ENCODE data around the gene SIAH3.
"Not testable (repeated sequence)": the region's sequence is repeated elsewhere in the genome, so short reads cannot be mapped to it uniquely, and the experiment has no call there.

Gene SIAH3

DNA sequence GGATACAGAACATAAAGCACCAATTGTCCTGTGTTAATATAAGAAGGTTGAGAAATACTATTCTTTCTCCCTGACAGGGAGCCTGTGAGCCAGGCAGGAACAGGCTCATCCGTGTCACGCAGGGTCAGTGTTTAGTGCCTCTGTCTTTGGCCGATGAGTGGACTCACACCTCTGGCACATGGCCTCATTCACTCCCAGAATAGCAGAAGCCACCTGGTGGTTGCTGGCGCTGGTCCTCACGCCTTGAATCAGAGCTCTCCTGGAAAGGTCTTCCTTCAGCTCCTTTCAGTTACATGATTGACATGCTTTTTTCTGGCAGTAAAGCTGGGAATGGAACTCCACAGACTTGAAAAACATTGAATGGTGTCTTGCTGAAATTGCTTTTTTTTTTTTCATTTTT is 28.1 kb upstream of the SIAH3 start:
- Histone ChIP-seq H3K4me3 (ENCODE audit: low read length) (no peak overlapping the region), H3K9me3 (ENCODE audit: insufficient read depth, low read depth, low read length) (no peaks in the 10 kb centered on the region), H3K27ac (ENCODE audit: low read length) (no peak overlapping the region), H3K36me3 (ENCODE audit: insufficient read depth, low read depth, low read length) (no peaks in the 10 kb centered on the region), H3K27me3 (ENCODE audit: insufficient read depth, low read length) (peaks cover 26% of the 10 kb centered on the region), H3K9ac (ENCODE audit: low read depth, low read length) (no peak overlapping the region), H3K4me1 (ENCODE audit: insufficient read depth, low read length) (peaks cover 11% of the 10 kb centered on the region; the same call in 1 of the 2 replicates)

DNA sequence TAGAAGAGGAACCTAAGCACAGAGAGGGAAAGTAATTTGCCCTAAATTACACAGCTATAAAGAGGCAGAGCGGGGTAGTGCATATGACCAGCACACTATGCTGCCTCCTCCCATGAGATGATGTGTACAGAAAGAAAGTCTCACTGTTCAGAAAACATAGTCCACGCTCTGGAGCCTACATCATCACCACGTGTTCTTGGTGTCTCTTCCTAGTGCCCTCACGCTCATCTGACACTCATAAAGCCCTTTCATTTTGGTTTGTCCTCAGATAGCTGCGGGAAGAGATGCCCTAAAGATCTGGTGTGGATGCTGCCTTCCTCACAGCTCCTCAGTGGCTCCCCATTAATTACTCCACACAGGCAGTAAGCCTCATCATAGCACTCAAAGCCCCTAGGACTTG is 27.4 kb upstream of the SIAH3 start:
- no peak overlapping the region for H3K27ac ChIP-seq (ENCODE audit: low read length)
- H3K9ac ChIP-seq (ENCODE audit: low read depth, low read length): no peak overlapping the region
- no peaks in the 10 kb centered on the region for H3K9me3 ChIP-seq (ENCODE audit: insufficient read depth, low read depth, low read length)
- no peaks in the 10 kb centered on the region for H3K36me3 ChIP-seq (ENCODE audit: insufficient read depth, low read depth, low read length)
- H3K4me1 ChIP-seq (ENCODE audit: insufficient read depth, low read length): peaks cover 13% of the 10 kb centered on the region; the same call in 1 of the 2 replicates
- peaks cover 26% of the 10 kb centered on the region for H3K27me3 ChIP-seq (ENCODE audit: insufficient read depth, low read length)
- H3K4me3 ChIP-seq (ENCODE audit: low read length): no peak overlapping the region

- Histone ChIP-seq H3K9me3 (ENCODE audit: insufficient read depth, low read depth, low read length) (no peaks in the 10 kb centered on the region), H3K27me3 (ENCODE audit: insufficient read depth, low read length) (peaks cover 26% of the 10 kb centered on the region), H3K9ac (ENCODE audit: low read depth, low read length) (no peak overlapping the region), H3K4me3 (ENCODE audit: low read length) (no peak overlapping the region), H3K27ac (ENCODE audit: low read length) (no peak overlapping the region), H3K36me3 (ENCODE audit: insufficient read depth, low read depth, low read length) (no peaks in the 10 kb centered on the region), H3K4me1 (ENCODE audit: insufficient read depth, low read length) (peaks cover 12% of the 10 kb centered on the region)
Observed at GRCh38 chr13:45876781-45877180, 25.2 kb upstream of the SIAH3 start.

DNA sequence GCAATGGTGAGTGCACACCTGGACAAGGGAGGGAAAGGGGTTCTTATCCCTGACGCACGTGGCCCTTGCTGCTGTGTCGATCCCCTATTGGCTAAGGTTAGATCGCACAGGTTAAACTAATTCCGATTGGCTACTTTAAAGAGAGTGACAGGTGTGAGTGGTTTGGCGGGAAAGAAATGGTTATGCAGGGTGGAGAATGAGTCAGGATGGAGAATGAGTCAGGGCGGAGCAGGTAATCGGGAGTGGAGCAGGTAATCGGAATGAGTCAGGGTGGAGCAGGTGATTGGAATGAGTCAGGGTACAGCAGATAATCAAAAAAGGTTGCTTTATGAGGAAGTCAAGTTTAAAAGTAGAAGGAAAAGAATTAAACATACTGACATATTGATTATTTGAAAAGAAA is 24.4 kb upstream of the SIAH3 start:
- peaks cover 22% of the 10 kb centered on the region for H3K27me3 ChIP-seq (ENCODE audit: insufficient read depth, low read length)
- H3K27ac ChIP-seq (ENCODE audit: low read length): no peak overlapping the region
- H3K4me3 ChIP-seq (ENCODE audit: low read length): no peak overlapping the region
- no peaks in the 10 kb centered on the region for H3K9me3 ChIP-seq (ENCODE audit: insufficient read depth, low read depth, low read length)
- H3K9ac ChIP-seq (ENCODE audit: low read depth, low read length): no peak overlapping the region
- H3K36me3 ChIP-seq (ENCODE audit: insufficient read depth, low read depth, low read length): no peaks in the 10 kb centered on the region
- peaks cover 12% of the 10 kb centered on the region for H3K4me1 ChIP-seq (ENCODE audit: insufficient read depth, low read length)

GRCh38 chr13:45873491-45874325 is 22.2 kb upstream of the SIAH3 start:
- peak overlapping the region; percentile 39; the same call in 1 of the 2 replicates for H3K4me3 ChIP-seq (ENCODE audit: low read length)
- no peak overlapping the region for H3K9ac ChIP-seq (ENCODE audit: low read depth, low read length)
- peaks cover 12% of the 10 kb centered on the region for H3K4me1 ChIP-seq (ENCODE audit: insufficient read depth, low read length)
- H3K27me3 ChIP-seq (ENCODE audit: insufficient read depth, low read length): peaks cover 8% of the 10 kb centered on the region
- H3K36me3 ChIP-seq (ENCODE audit: insufficient read depth, low read depth, low read length): no peaks in the 10 kb centered on the region
- no peaks in the 10 kb centered on the region for H3K9me3 ChIP-seq (ENCODE audit: insufficient read depth, low read depth, low read length)
- H3K27ac ChIP-seq (ENCODE audit: low read length): no peak overlapping the region

- no peak overlapping the region for H3K4me3 ChIP-seq (ENCODE audit: low read length)
- H3K27ac ChIP-seq (ENCODE audit: low read length): no peak overlapping the region
- peaks cover 5% of the 10 kb centered on the region; the same call in 1 of the 2 replicates for H3K27me3 ChIP-seq (ENCODE audit: insufficient read depth, low read length)
- no peaks in the 10 kb centered on the region for H3K9me3 ChIP-seq (ENCODE audit: insufficient read depth, low read depth, low read length)
- H3K36me3 ChIP-seq (ENCODE audit: insufficient read depth, low read depth, low read length): no peaks in the 10 kb centered on the region
- H3K4me1 ChIP-seq (ENCODE audit: insufficient read depth, low read length): peaks cover 12% of the 10 kb centered on the region
- no peak overlapping the region for H3K9ac ChIP-seq (ENCODE audit: low read depth, low read length)
Observed at GRCh38 chr13:45872566-45872965, 21.0 kb upstream of the SIAH3 start.

GRCh38 chr13:45871201-45871600 is 19.6 kb upstream of the SIAH3 start:
- not testable (repeated sequence) for H3K27me3 ChIP-seq (ENCODE audit: insufficient read depth, low read length); H3K9ac ChIP-seq (ENCODE audit: low read depth, low read length); H3K36me3 ChIP-seq (ENCODE audit: insufficient read depth, low read depth, low read length); H3K9me3 ChIP-seq (ENCODE audit: insufficient read depth, low read depth, low read length); H3K27ac ChIP-seq (ENCODE audit: low read length); H3K4me3 ChIP-seq (ENCODE audit: low read length)
- peaks cover 12% of the 10 kb centered on the region for H3K4me1 ChIP-seq (ENCODE audit: insufficient read depth, low read length)

- H3K36me3 ChIP-seq (ENCODE audit: insufficient read depth, low read depth, low read length): no peaks in the 10 kb centered on the region
- no peak overlapping the region for H3K27ac ChIP-seq (ENCODE audit: low read length)
- no peaks in the 10 kb centered on the region for H3K9me3 ChIP-seq (ENCODE audit: insufficient read depth, low read depth, low read length)
- H3K4me1 ChIP-seq (ENCODE audit: insufficient read depth, low read length): peaks cover 12% of the 10 kb centered on the region
- H3K27me3 ChIP-seq (ENCODE audit: insufficient read depth, low read length): peaks cover 5% of the 10 kb centered on the region; the same call in 1 of the 2 replicates
- H3K9ac ChIP-seq (ENCODE audit: low read depth, low read length): no peak overlapping the region
- H3K4me3 ChIP-seq (ENCODE audit: low read length): no peak overlapping the region
Observed at GRCh38 chr13:45870232-45870631, 18.7 kb upstream of the SIAH3 start.

- Histone ChIP-seq H3K4me3 (ENCODE audit: low read length) (no peak overlapping the region), H3K4me1 (ENCODE audit: insufficient read depth, low read length) (no peaks in the 10 kb centered on the region), H3K27me3 (ENCODE audit: insufficient read depth, low read length) (no peaks in the 10 kb centered on the region), H3K9me3 (ENCODE audit: insufficient read depth, low read depth, low read length) (no peaks in the 10 kb centered on the region), H3K36me3 (ENCODE audit: insufficient read depth, low read depth, low read length) (no peaks in the 10 kb centered on the region), H3K9ac (ENCODE audit: low read depth, low read length) (no peak overlapping the region), H3K27ac (ENCODE audit: low read length) (no peak overlapping the region)
Observed at GRCh38 chr13:45865414-45865813, 13.9 kb upstream of the SIAH3 start.

GRCh38 chr13:45863709-45864590 is 12.4 kb upstream of the SIAH3 start:
- Histone ChIP-seq H3K4me1 (ENCODE audit: insufficient read depth, low read length) (no peaks in the 10 kb centered on the region; the same call in 1 of the 2 replicates), H3K27ac (ENCODE audit: low read length) (no peak overlapping the region), H3K9ac (ENCODE audit: low read depth, low read length) (no peak overlapping the region), H3K36me3 (ENCODE audit: insufficient read depth, low read depth, low read length) (no peaks in the 10 kb centered on the region), H3K27me3 (ENCODE audit: insufficient read depth, low read length) (no peaks in the 10 kb centered on the region), H3K9me3 (ENCODE audit: insufficient read depth, low read depth, low read length) (no peaks in the 10 kb centered on the region), H3K4me3 (ENCODE audit: low read length) (no peak overlapping the region)

- no peak overlapping the region for H3K9ac ChIP-seq (ENCODE audit: low read depth, low read length)
- no peaks in the 10 kb centered on the region for H3K9me3 ChIP-seq (ENCODE audit: insufficient read depth, low read depth, low read length)
- H3K27ac ChIP-seq (ENCODE audit: low read length): no peak overlapping the region
- H3K36me3 ChIP-seq (ENCODE audit: insufficient read depth, low read depth, low read length): no peaks in the 10 kb centered on the region
- no peaks in the 10 kb centered on the region for H3K27me3 ChIP-seq (ENCODE audit: insufficient read depth, low read length)
- no peaks in the 10 kb centered on the region; the same call in 1 of the 2 replicates for H3K4me1 ChIP-seq (ENCODE audit: insufficient read depth, low read length)
- H3K4me3 ChIP-seq (ENCODE audit: low read length): no peak overlapping the region
Observed at GRCh38 chr13:45861322-45861721, 9.8 kb upstream of the SIAH3 start.

Data from iPS-20b (cell line).